GM19238 (cell line): ENCODE data around the gene DCHS1.

Experiments used
- DNase-seq: peaks from one replicate; pipeline ENCODE4 v3.0.0; 2011; ENCODE audit warnings: low spot score; ENCODE audit not compliant: insufficient read length

The DCHS1 gene

DNA sequence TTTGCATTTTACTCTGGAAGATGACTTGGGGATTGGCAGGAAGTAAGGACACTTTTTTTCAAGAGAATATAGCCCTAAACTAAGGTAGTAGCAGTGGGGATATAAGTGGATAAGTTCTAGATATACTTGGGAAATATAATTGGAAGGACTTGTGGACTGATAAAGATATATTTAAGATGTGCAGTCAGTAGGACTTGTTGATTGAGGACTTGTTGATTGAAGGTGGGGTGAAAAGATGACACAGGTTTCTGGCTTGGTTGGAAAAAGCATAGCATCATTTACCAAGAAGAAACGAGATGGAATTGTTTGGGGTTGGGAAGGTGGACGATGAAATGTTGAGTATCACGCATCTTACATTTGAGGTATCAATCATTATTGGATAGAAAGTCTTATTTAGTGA is 42.1 kb downstream of the DCHS1 start:
- no peak for DNase-seq

DNA sequence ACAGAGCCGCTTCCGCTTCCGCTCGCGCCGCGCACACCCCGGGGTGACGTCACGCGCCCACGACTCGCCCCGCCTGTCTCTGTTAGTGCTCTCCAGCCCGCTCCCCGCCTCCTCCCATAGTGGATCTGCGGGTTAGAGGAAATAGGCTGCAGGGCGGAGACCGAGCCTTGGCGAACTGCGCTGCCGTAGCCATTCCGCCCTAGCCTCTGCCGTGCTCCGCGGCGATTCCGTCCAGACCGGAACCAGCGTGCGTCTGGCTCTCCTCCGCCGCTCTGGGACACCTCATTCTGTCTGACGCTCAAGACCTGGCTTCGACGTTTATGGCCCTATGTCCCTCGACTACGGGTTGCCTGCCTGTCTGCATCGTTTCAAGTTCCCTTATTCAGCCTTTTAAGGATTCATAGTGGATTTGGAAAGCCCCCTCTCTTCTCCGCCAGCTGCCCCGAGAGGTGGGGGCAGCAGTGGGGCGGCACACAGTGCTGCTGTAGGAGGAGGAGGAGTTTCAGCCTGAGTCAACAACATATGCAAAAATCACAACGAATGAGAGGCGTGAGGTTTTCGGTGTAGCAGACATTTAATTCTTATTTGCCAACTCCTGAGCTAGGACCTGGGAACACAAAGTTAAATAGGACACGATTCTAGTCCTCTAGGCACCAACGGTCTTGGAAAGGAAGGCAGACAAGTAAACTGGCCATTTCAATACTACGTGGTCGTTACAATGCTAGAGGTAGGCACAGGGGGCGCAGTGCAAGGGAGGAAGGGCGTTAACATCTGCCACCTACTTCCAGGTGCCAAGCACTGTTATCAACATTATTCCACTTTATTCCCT is 43.2 kb downstream of the DCHS1 start, which contains the start of gene TAF10:
Gene TAF10, minus strand, starts transcription at position 4 of the 829 bp plus-strand sequence. CDS start 27 bp downstream, outside the sequence.
- DNase-seq: peak; percentile 90

DNA sequence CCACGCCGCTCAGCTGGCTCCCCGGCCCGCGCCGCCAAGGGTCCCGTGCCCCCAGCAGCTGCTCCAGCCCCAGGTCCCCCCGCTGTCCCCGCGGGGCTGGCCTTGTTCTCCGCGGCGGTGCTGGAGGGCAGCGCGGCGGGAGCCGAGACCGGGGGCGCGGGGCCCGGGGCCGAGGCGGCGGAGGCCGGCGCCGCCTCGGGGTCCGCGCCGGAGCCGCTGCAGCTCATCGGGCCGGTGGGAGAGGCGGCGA is 43.7 kb downstream of the DCHS1 start:
- no peak for DNase-seq

DNA sequence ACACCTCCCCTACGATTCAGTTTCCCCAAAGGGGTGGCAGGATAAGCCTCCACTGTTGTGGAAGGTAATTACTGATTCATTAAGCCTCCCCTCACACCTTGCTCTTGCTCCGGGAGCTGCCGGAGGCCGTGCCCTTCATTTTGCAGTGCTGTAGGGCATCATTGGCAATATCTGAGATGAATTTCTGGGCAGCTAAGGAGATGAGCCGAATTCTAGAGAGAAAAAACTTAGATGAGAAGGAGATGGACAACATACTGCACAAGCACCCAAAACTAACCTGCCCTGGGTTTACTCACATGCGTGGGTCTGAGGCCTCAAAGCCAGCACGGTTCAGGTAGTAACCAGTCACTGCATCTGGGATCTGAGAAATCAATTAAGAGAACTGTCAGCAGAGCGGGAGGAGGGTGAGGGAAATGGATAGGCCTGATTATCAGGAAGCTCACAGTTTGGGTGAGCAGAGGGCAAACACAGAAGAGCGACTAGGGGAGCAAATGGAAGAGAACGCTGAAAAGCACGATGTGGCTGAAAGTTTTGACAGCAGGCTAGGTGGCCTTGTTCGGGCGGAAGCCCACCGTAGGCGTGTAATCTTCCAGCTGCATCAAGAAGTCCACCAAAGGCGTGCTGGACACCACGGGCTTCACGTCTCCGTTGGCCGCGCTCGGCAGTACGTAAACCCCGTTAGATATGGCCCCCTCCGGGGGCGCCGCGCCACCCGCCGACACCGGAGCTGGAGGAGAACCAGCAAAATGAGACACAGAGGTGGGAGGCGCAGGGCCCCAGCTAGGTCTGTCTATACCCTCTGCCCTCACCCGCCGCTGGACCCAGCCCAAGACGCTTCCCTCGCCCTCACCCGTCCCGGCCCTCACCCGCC is 44.3 kb downstream of the DCHS1 start:
- no peak for DNase-seq

DNA sequence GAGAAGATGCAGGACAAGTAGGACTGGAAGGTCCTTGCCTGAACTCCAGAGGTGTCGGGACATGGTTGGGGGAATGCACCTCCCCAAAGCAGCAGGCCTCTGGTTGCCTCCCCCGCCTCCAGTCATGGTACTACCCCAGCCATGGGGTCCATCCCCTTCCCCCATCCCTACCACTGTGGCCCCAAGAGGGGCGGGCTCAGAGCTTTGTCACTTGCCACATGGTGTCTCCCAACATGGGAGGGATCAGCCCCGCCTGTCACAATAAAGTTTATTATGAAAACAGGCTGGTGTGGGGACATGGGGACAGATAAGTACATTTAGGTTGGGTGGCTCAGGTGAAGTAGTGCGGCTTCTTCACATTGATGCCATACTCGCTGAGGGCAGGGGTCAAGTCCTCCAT is 45.0 kb downstream of the DCHS1 start:
- no peak for DNase-seq

DNA sequence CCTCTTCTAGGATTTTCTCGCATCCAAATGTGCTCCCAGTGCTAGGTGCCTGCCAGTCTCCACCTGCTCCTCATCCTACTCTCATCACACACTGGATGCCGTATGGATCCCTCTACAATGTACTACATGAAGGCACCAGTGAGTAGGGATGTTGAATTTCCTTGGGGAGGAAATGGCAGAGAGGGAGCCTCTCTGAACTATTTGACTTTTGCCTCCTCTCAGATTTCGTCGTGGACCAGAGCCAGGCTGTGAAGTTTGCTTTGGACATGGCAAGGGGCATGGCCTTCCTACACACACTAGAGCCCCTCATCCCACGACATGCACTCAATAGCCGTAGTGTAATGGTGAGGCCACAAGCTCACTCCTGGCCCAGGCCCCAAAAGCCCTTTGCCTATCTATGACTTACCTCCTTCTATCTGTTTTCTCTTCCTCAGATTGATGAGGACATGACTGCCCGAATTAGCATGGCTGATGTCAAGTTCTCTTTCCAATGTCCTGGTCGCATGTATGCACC is 46.0 kb downstream of the DCHS1 start:
- no peak for DNase-seq

DNA sequence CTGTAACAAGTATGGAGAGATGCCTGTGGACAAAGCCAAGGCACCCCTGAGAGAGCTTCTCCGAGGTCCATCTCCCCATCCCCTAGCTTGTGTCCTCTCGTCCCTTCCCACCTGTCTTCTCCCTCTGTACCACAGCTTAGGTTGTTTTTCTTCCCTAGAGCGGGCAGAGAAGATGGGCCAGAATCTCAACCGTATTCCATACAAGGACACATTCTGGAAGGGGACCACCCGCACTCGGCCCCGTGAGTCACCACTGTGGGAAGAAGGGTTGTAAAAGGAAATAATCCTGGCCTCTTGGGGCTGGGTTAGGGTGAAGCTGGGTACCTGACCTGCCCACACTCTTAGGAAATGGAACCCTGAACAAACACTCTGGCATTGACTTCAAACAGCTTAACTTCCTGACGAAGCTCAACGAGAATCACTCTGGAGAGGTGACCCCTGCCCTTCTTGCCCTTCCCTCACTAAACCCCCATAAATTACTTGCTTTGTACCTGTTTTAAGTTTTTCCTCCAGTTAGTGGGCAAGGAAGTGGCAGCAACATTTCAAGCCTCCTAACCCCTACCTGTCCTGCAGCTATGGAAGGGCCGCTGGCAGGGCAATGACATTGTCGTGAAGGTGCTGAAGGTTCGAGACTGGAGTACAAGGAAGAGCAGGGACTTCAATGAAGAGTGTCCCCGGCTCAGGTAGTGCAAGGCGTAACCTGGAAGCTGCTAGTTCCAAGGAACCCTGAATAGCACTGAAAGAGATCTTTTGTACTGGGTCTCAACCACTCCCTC is 46.7 kb downstream of the DCHS1 start:
- DNase-seq: no peak

DNA sequence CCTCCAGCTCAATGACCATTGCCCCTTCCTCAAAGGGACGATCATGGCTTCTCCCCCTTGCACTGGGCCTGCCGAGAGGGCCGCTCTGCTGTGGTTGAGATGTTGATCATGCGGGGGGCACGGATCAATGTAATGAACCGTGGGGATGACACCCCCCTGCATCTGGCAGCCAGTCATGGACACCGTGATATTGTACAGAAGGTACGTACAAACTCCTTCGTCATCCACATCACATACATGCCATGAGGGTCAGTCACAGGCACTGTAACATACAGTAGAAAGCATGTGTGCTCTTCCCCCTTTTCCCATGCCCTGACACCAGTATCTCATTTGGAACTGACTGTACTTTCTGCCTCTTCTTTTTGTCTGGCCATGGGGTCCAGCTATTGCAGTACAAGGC is 47.6 kb downstream of the DCHS1 start:
- DNase-seq: no peak

DNA sequence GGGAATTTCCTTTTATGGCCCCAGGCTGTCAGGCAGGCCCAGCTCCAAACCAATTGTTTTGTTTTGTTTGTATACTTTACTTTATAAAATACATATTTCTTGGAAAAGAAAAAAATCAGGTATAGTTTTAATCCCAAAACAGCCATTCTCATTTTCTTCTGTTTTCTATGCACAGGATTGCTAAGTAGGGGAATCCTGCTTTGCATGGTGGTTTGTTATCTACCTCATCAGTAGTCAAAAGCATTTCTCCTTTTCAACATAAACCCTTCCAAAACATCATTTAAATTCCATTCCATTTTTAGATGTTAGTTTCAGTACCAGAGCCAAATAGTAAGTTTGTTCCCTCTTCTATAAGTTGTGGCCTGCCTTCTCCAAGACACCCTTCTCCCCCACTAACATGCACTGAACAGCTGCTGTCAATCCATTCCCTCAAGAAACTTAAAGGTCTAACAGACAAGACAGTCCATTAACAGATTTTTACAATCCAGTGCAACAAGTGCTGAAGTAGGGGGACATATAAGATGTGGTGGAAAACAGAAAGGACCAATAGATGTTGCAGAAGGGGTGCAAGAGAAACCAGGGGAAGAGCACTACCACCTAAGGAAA is 48.3 kb downstream of the DCHS1 start:
- DNase-seq: no peak

DNA sequence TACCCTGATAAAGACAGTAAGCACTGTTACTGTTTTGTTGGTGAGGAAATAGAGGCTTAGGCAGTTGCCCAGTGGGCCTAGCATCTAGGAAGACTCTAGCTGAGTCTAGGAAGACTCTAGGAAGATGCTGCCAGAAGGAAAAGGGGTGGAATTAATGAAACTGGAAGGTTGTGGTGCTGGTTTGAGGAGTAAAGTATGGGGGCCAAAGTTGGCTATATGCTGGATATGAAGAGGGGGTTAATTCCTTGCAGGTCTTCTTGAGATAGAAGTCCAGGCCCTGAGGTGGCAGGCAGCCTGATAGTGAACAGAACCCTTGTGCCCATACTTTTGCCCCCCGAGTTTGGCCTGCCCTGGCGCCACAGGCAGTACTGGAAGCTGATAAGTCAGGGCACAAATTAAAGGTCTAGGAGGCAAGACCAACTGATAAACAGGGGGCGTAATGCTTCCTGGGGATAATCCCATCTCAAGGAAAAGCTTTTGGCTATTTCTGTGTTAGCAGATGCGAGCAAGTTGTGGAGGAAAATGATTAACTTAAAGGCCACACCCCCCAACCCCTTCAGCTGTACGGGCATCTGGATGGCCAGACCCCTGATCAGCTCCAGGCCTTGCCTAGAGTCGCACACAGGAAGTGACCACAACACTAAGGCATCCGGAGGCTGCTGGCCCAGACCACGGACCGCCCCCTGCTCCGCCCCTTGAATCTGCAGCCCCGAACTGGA is 49.0 kb downstream of the DCHS1 start:
- DNase-seq: peak; percentile 55

DNA sequence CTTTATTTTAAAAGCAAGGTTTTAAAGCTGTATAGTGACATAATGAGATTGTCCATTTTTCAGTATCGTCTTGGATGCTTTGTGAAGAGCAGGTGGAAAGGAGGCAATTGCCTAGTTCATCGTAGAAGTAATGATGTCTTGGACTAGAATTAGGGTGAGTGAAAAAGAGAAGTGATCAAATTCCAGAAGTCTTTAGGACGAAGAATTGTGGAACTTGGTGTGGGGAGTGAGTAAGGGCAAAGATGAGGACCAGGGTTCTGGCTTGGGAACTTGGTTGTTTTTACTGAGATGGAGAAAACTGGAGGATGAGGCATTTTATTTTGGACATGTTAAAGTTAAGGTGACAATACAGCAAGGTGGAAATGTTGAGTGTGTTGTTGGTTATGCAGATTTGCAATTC is 50.8 kb downstream of the DCHS1 start:
- DNase-seq: no peak

DNA sequence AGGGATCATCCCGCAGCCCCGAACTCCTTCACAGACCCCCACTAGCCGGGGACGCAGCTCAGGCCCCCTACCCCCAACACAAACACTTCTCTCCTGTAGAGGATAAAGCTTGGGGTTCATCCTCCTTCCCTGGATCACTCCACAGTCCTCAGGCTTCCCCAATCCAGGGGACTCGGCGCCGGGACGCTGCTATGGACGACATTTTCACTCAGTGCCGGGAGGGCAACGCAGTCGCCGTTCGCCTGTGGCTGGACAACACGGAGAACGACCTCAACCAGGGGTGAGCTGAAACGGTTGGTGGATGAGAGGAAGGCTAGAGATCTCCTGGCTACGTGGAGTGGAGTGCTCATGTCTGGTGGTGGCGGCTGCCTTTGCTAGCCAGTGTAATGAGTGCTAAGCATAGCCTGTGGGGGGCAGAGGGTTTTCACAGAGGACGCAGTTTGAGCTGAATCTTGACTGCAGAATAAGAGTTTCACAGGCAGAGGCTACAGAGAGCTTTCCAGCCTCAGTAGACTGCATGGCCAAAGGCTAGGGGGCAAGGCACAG is 51.5 kb downstream of the DCHS1 start:
- DNase-seq: peak; percentile 54

DNA sequence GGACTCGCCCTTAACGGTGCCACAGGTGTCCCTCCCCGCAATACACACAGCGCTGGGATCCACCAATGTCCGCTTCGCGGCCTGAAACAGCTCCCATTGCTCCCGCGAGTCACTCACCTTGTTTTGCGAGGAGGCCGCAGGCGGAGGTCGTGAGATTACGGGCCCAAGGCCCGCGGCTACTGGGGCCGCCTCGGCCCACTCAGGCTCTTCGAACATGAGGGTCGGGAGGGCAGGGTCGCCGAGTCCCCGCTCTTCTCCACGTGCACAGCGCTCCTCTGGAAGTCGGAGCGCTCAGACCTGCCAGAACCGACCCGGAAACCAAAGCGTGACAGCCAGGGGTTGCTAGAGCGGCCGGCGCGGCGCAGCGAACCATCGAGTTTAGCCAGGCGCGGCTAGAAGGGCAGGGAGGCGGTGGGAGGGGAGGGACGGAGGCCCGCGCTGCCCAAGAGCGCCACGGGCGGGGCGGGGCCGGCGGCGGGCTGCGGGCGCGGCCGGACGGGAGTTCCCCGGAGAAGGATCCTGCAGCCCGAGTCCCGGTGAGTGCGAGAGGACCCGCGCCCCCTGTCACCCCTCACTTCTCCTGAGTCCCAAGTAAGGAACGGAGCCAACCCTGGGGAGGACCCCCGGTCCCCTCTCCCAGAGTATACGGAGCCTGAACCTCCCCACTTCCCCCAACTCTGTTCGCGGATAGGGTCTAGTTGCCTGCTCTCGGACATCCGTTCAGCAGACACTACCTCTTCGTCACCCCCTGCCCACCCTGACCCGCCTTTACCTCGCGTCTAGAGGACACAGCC is 52.1 kb downstream of the DCHS1 start, which contains the start of the genes ILK and RRP8:
Gene ILK, plus strand, starts transcription at position 488 of the 794 bp plus-strand sequence. CDS start 498 bp downstream, outside the sequence.
Gene RRP8, minus strand, starts transcription at position 330 of the 794 bp plus-strand sequence. Its CDS starts 114 bp downstream, at position 216.
- DNase-seq: peak; percentile 90

DNA sequence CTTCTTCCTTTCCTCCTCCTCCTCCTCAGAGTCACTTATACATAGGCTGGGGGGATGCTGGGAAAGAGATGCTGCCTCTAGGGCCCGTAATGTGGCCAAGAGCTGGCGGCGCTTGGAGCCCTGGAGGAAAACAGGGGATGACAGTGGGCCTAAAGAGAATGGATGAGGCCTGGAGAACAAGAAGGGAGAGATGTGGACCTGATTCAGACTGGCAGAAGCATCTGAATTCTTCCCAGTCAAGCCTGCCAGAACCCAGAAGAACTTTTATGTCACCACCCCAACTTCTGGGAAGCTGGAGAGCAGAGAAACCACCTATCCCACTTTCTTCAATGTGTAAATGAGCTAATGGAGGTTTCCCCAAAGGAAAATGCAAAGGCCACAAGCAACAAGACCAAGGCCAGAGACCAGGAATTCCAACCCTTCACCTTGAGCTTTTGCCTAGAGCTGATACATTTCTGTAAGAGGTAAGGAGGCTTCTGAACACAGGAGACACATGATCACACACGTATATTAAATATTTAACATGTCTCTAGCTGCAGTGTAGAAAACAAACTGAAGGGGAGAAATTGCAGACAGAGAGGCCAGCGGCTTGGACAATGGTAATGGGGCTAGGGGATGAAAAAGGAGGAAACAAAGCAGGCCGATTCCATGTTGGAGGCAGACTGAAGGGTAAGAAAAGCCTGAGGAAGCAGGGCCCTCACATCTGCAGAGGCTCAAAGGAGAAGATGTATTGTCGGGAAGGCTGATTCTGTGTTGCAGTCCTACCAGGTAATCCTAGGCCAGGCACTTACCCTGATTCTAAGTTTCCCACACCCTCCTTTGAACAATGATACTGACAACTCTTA is 53.3 kb downstream of the DCHS1 start:
- no peak for DNase-seq

DNA sequence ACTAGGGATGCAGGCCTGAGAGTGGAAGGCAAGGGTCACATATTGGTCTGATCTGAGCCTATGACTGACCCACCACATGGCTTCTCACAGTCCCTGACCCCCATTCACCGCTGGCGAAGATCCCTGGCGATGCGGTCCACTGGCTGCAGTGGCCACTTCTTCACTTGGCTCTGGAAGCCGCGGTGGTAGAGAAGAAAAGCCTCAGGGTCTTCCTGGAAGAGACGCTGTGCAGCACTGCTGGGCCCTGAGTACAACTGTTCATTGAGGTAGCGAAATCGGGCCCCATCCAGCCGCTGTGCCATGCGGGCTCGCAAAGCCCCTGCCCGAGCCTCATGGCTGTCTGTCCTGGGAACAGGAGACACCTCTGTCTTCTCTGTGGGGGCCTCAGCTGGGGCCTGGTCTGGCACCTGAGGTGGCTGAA is 54.6 kb downstream of the DCHS1 start:
- DNase-seq: no peak

DNA sequence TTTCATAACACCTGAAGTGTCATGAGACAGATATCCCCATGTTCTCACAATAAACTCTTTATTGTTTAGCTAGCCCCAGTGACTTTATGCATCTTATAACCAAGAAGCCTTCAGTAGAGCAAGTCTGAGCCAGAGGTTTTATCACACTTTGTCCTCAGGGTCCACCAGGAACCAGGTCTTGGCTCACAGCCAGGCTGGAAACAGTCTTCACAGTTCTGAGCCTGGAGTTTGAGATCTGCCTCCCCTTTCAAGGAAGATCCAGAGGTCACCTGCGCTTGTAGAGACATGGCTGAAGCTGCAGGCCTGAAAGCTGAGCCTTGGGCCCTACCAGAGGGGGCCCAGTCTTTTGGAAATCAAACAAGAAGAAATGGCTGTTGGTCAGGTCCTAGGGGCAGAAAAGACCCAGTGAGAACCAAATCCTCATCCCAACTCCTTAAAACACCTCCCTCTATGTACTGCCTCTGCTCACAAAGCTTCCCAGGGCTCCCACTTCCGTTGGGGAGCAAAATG is 55.7 kb downstream of the DCHS1 start:
- DNase-seq: no peak

DNA sequence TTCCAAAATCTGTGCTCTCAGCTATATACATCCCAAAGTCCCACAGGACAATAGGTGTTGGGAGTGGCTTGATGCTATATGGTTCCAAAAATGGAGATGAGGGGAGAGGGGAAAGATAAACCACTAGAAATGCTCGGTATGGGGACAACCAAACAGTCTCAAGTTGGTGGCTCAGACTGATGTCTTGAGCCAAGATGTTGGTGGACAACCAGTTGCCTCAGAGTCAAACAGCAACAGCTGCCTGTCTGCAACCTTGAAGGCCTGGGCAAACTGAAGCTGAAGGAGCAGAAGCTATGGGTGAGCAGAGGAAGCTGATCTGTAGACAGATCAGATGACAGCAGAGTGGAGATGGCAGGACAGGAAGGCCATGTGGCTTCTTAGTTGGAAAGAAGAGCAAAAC is 56.2 kb downstream of the DCHS1 start:
- DNase-seq: no peak

DNA sequence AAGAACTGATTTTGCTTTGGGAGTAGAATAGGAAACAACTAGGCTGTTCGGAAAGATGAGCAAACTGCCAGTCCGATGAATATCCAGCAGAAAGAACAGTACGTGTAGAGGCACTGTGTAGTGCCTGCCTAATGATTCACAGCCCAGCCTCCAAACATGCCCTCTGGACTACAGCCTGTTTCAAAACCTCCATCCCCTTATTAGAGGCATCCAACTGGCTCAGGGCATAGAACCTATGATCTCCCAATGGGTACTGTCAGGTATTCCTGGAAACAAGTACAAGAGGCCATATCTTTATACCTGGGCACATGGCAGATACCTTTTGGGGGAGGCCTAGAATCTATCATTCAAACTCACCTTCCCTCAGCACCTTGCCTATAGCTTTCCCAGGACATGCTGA is 57.1 kb downstream of the DCHS1 start:
- no peak for DNase-seq
